ENCODE data around the gene OPALIN.

The OPALIN gene

GRCh38 chr10:96374639-96374984 is 15.8 kb upstream of the OPALIN start:
- DNase-seq, result peak in 10 of 58 donors; percentile 12 to 60 (median 36)

GRCh38 chr10:96374004-96374403 is 15.2 kb upstream of the OPALIN start:
- DNase-seq, result no peak

GRCh38 chr10:96371356-96371755 is 12.6 kb upstream of the OPALIN start:
- DNase-seq, result no peak

- peak in 41 of 58 donors; percentile 6 to 70 (median 28) for DNase-seq
These were observed 11.9 kb upstream of the OPALIN start for GRCh38 chr10:96370584-96371157.

GRCh38 chr10:96369890-96370583 is 11.2 kb upstream of the OPALIN start:
- DNase-seq, result no peak

GRCh38 chr10:96368971-96369370 is 10.2 kb upstream of the OPALIN start:
- DNase-seq, result peak in 2 of 58 donors; percentile 16 to 39

GRCh38 chr10:96367470-96367869 is 8.7 kb upstream of the OPALIN start:
- DNase-seq, result no peak

GRCh38 chr10:96366508-96366907 is 7.7 kb upstream of the OPALIN start:
- no peak for DNase-seq

- DNase-seq, result peak in 7 of 58 donors; percentile 6 to 54 (median 30)
These were observed 6.8 kb upstream of the OPALIN start for GRCh38 chr10:96365571-96365970.

GRCh38 chr10:96360766-96361165 is 2.0 kb upstream of the OPALIN start:
- no peak for DNase-seq

- no peak for DNase-seq
These were observed 1.5 kb upstream of the OPALIN start for GRCh38 chr10:96360331-96360730.

- DNase-seq, result peak in 1 of 58 donors; percentile 30
These were observed 814 bp upstream of the OPALIN start for GRCh38 chr10:96359616-96360015.

- DNase-seq, result peak in 44 of 58 donors; percentile 16 to 88 (median 60)
These were observed 1.7 kb downstream of the OPALIN start for GRCh38 chr10:96357038-96357620.

GRCh38 chr10:96352582-96352981 is 6.2 kb downstream of the OPALIN start:
- no peak for DNase-seq

- no peak for DNase-seq
These were observed 6.8 kb downstream of the OPALIN start for GRCh38 chr10:96352027-96352426.

GRCh38 chr10:96346295-96346694 is 12.5 kb downstream of the OPALIN start:
- DNase-seq, result no peak

- no peak for DNase-seq
These were observed 13.6 kb downstream of the OPALIN start for GRCh38 chr10:96345222-96345621.

GRCh38 chr10:96344178-96344577 is 14.6 kb downstream of the OPALIN start:
- no peak for DNase-seq

GRCh38 chr10:96342402-96342801 is 16.4 kb downstream of the OPALIN start:
- no peak for DNase-seq

- DNase-seq, result no peak
These were observed 17.3 kb downstream of the OPALIN start for GRCh38 chr10:96341219-96342182.

Data from anterior cingulate cortex (tissue), 58 donors.